Prostate gland (tissue), 2 donors: ENCODE results near the gene EGFL6.

ENCODE experiments used
- CTCF ChIP-seq, 4 experiments: fragments of 200-600 bp in 2 of 4; fragments of 450-650 bp in 2 of 4; sonication (generic) in 2 of 4; IDR thresholded peaks; 1 replicate in 3 of 4; 2 replicates in 1 of 4; pipeline ENCODE4 v1.5.1; 2016 to 2019; ENCODE audit warnings: antibody characterized with exemption in 4 of 4, mild to moderate bottlenecking in 2 of 4, moderate library complexity in 2 of 4
- POLR2AphosphoS5 ChIP-seq: sonication (generic); formaldehyde crosslinking; IDR thresholded peaks from one replicate; pipeline ENCODE4 v1.6.1; 2017; ENCODE audit warnings: antibody characterized with exemption

- TF ChIP-seq CTCF (IDR thresholded peaks at IDR 0.05) (no peak), POLR2AphosphoS5 (no peak)
These were observed 82.9 kb downstream of the EGFL6 start for GRCh38 chrX:13652287-13652793.
